Erythroblast (primary cell): Measurements from ENCODE around the gene DNAJB12.
"Not testable (repeated sequence)": the region's sequence is repeated elsewhere in the genome, so short reads cannot be mapped to it uniquely, and the experiment has no call there.

Experiments used
- DNase-seq, 2 experiments: peaks; one replicate each; lab custom pipeline; 2025; lab: John Stamatoyannopoulos, UW
- GATA1 ChIP-seq: IDR thresholded peaks from 2 replicates; pipeline ENCODE4 v1.6.1; 2011; ENCODE audit warnings: low read depth, mild to moderate bottlenecking, control low read depth, low read length, moderate library complexity
- POLR2A ChIP-seq: IDR thresholded peaks from 2 replicates; pipeline ENCODE4 v1.6.1; 2011; ENCODE audit warnings: mild to moderate bottlenecking, low read length

DNAJB12 gene

GRCh38 chr10:72370201-72370722 lies 15.5 kb upstream of the DNAJB12 start:
- peak in 1 of 2 experiments; percentile 62 for DNase-seq
- TF ChIP-seq GATA1 = no peak
- no peak for TF ChIP-seq POLR2A

DNA sequence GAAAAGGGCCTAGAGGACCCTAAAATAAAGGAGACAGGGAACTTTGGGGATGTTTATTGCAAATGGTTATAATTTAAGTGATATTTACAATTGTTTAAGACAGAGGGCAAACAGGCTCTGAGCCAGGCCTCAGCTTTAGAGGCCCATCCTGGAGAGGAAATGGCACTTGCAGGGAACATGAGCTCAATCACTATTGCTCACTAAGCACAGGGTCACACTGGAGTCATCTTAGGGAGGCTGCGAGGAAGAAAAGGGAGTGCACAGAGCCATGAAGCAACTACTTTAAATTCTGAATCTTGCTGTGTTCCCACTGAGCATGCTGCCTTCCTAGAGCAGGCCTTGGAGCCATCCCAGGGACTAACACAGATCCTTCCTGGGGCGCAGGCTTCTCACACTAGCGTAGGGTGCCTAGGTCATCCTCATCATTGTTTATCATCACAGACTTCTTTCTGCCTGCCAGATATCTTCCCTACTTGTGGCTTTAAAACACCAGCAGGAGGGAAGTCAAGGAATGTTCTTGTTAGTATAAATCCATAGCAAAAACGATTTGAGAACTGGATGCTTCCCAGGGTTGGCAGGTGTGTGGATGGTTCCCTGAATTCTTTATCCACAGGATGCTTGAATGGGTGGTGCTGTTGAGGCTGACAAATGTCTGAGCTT lies 12.7 kb upstream of the DNAJB12 start:
- no peak for DNase-seq
- no peak for TF ChIP-seq POLR2A
- TF ChIP-seq GATA1 = no peak

DNA sequence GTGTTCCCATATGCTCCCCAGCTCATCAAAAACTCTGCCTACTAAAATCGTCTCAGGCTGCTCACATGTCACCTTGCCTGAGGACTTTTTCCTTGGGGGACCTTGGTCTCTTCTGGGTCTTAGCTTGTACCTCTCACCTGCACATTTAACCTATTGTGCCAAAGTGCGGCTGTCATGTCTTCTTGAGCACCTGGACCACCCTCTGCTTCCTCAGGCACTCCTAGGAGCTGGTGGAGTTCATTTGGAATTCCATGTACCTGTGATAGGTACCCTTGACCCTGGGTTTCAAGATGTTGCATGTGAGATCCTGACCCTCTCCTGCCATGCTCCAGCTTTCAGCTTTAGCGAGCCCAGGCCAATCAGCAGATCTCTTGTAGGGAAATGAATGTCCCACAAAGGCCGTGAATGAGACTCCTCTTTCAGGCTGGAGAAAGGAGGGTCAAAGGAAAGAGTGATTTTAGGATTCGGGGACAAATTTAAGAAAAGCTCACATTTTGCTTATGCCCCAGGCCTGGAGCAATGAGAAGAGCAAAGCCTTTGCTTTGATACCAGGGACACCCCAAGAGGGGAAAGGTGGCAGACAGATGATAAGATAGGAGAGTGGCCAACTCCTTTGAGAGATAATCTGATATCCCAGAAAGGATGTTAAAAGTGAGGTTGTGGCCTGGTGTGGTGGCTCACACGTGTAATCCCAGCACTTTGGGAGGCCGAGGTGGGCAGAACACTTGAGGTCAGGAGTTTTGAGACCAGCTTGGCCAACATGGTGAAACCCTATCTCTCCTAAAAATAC lies 10.6 kb upstream of the DNAJB12 start:
- DNase-seq = peak in 1 of 2 experiments; percentile 43
- no peak for TF ChIP-seq POLR2A
- TF ChIP-seq GATA1 = no peak

DNA sequence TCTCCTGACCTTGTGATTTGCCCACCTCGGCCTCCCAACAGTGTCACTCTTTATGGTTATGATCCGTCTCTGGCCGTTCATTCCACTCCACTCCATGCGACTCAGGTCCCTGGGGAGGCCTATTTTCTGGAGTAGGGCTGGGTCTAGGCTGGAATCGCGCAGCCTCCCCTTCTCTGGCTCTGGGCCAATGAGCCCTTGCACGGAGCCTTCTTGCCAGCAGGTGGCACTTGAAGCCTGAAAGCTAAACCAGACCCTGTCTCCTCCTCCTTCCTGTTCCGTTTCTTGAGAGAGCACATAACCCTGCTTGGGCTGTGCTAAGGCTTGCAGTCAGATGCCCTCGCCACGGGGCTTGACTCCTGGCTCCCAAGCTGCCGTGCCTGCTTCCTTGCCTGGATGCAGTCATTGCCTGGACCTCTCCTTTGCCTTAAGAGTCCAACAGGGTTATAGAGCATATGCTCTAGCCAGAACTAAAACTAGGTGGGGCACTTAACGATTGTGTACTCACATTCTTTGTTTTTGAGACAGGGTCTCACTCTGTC lies 9.6 kb upstream of the DNAJB12 start:
- peak; percentile 87 to 90 for DNase-seq
- TF ChIP-seq GATA1 = no peak
- no peak for TF ChIP-seq POLR2A

DNA sequence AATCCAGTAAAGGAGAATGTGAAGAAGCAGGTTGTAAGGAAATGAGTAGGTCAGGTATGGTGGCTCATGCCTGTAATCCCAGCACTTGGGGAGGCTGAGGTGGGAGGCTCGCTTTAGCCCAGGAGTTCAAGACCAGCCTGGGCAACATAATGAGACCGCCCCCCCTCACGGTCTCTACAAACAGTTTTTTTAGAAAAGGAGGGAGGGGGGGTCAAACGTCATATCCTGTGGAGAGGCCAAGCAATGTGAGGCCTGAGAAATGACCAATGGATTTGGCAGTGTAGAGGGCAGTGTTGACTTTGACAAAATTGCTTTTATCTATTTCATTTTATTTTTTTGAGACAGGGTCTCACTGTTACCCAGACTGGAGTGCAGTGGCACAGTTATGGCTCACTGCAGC lies 2.3 kb upstream of the DNAJB12 start:
- no peak for DNase-seq
- TF ChIP-seq POLR2A = no peak
- no peak for TF ChIP-seq GATA1

- TF ChIP-seq POLR2A = no peak
- TF ChIP-seq GATA1 = no peak
- DNase-seq = peak; percentile 8 to 10
Measured at GRCh38 chr10:72356115-72356514, 1.4 kb upstream of the DNAJB12 start.

DNA sequence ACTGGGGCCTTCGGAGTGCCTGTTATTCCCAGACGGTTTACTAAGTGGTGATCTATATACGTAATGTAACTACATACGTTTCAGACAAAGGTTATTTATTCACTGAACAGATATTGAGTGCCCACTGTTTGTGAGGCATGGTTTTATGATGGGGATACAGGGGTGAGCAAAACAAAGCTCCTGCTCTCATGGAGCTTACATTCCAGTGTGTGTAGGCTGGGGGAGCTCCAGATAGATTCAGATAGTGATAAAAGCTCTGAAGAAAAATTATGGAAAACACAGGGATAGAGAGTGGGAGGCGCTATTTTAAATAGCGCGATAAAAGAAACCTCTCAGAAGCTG lies 466 bp upstream of the DNAJB12 start:
- TF ChIP-seq POLR2A (no peak), GATA1 (no peak)
- no peak for DNase-seq

DNA sequence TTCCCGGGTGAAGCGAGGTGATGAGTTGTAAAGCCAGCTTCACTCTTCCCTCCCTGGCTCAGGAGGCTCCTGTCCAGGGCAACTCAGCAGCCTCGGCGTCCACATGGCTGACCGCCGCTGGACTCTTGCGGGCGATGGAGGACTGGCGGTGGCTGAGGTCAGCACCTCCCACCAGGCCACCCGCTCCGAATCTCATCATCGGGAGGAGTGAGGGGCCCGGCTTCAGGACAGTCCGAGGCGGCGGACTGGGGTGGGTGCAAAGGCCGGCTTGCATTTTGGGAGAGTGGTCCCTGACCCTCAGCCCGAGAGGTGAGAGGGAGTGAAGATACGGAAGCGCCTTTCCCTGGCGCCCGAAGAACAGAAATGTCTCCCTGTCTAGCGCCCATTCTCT lies 759 bp downstream of the DNAJB12 start:
- TF ChIP-seq GATA1 (no peak), POLR2A (no peak)
- DNase-seq = peak in 1 of 2 experiments; percentile 65

- TF ChIP-seq GATA1 = no peak
- no peak for TF ChIP-seq POLR2A
- DNase-seq = peak in 1 of 2 experiments; percentile 70
Measured at GRCh38 chr10:72353028-72353964, 1.4 kb downstream of the DNAJB12 start.

- no peak for DNase-seq
- TF ChIP-seq GATA1 (no peak), POLR2A (no peak)
Measured at GRCh38 chr10:72351479-72351878, 3.2 kb downstream of the DNAJB12 start.

- no peak for DNase-seq
- TF ChIP-seq POLR2A = no peak
- no peak for TF ChIP-seq GATA1
Measured at GRCh38 chr10:72349438-72349837, 5.3 kb downstream of the DNAJB12 start.

DNA sequence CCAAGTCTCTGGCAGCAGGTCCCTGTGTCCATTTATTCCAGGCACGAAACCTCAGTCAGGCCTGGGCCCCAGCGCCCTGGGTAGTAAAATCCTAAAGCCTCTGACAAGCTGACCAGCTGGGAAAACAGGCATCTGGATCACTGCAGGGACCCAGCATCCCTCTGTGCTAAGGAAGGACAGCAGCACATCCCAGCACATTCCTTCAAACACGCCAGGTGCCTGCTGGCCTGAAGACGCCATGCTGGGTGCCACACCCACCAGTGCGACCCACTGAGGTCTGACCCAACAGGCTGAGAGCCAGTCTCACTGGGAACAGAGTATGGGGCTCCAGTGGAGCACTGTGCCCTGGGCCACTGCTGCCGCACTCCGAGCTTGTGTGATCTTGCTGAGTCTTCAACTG lies 6.4 kb downstream of the DNAJB12 start:
- DNase-seq = no peak
- TF ChIP-seq GATA1 (no peak), POLR2A (no peak)

GRCh38 chr10:72346117-72346516 lies 8.6 kb downstream of the DNAJB12 start:
- not testable (repeated sequence) for DNase-seq

GRCh38 chr10:72344932-72345331 lies 9.8 kb downstream of the DNAJB12 start:
- DNase-seq = no peak
- TF ChIP-seq GATA1 (no peak), POLR2A (no peak)

GRCh38 chr10:72342911-72343310 lies 11.8 kb downstream of the DNAJB12 start:
- TF ChIP-seq GATA1 = no peak
- no peak for TF ChIP-seq POLR2A
- no peak for DNase-seq
